ENCODE measurements around the gene ANO2. TPM values are rescaled to one million over a fixed set of nuclear protein-coding genes. Genes with fewer than 3 reads are reported as not detected.
A peak's percentile ranks its signal among the peaks of the same experiment; 100 is the strongest.

ANO2 gene
- total and polyA plus RNA-seq, 2 experiments from 2014 or later, result 2.3 to 4.6 TPM

DNA sequence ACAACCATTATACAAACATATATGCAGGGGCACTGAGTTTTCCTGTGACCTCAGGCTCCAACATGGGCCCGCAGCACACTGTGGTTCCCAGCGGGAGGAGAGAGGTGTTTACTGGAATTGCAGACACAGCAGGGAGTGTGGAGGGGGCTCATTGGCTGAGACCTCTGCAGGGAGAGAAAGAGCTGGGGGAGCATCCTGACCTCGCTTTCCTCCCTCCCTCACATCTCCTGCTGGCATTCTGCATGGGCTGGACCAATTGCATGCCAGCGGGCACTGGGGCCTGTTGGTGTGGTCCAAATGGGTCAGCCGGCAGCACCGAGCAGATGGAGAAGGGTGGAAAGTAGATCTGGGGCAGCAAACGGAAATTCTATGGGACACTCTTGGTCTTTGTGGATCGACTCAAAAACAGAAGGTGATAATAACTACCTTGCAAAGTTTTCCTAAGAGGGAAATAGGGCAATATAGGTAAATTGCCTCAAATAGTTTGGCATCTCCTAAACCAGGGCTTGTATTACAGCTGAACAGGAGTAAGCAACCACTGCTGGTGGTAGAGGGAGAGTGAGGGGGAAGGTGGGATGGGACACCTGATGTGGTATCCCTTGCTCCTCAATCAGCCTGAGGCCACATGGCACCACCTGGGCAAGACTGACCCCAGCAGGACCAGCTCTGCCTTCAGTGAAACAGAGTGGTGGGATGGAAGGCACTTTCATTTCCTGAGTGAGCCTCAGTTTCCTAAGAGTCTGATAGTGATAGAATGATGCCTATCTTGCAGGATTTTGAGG is 426.3 kb downstream of the ANO2 start (continued):
- TF ChIP-seq, protein P1, sequence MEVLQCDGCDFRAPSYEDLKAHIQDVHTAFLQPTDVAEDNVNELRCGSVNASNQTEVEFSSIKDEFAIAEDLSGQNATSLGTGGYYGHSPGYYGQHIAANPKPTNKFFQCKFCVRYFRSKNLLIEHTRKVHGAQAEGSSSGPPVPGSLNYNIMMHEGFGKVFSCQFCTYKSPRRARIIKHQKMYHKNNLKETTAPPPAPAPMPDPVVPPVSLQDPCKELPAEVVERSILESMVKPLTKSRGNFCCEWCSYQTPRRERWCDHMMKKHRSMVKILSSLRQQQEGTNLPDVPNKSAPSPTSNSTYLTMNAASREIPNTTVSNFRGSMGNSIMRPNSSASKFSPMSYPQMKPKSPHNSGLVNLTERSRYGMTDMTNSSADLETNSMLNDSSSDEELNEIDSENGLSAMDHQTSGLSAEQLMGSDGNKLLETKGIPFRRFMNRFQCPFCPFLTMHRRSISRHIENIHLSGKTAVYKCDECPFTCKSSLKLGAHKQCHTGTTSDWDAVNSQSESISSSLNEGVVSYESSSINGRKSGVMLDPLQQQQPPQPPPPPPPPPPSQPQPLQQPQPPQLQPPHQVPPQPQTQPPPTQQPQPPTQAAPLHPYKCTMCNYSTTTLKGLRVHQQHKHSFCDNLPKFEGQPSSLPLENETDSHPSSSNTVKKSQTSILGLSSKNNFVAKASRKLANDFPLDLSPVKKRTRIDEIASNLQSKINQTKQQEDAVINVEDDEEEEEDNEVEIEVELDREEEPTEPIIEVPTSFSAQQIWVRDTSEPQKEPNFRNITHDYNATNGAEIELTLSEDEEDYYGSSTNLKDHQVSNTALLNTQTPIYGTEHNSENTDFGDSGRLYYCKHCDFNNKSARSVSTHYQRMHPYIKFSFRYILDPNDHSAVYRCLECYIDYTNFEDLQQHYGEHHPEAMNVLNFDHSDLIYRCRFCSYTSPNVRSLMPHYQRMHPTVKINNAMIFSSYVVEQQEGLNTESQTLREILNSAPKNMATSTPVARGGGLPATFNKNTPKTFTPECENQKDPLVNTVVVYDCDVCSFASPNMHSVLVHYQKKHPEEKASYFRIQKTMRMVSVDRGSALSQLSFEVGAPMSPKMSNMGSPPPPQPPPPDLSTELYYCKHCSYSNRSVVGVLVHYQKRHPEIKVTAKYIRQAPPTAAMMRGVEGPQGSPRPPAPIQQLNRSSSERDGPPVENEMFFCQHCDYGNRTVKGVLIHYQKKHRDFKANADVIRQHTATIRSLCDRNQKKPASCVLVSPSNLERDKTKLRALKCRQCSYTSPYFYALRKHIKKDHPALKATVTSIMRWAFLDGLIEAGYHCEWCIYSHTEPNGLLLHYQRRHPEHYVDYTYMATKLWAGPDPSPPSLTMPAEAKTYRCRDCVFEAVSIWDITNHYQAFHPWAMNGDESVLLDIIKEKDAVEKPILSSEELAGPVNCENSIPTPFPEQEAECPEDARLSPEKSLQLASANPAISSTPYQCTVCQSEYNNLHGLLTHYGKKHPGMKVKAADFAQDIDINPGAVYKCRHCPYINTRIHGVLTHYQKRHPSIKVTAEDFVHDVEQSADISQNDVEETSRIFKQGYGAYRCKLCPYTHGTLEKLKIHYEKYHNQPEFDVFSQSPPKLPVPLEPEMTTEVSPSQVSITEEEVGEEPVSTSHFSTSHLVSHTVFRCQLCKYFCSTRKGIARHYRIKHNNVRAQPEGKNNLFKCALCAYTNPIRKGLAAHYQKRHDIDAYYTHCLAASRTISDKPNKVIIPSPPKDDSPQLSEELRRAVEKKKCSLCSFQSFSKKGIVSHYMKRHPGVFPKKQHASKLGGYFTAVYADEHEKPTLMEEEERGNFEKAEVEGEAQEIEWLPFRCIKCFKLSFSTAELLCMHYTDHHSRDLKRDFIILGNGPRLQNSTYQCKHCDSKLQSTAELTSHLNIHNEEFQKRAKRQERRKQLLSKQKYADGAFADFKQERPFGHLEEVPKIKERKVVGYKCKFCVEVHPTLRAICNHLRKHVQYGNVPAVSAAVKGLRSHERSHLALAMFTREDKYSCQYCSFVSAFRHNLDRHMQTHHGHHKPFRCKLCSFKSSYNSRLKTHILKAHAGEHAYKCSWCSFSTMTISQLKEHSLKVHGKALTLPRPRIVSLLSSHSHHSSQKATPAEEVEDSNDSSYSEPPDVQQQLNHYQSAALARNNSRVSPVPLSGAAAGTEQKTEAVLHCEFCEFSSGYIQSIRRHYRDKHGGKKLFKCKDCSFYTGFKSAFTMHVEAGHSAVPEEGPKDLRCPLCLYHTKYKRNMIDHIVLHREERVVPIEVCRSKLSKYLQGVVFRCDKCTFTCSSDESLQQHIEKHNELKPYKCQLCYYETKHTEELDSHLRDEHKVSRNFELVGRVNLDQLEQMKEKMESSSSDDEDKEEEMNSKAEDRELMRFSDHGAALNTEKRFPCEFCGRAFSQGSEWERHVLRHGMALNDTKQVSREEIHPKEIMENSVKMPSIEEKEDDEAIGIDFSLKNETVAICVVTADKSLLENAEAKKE (CRISPR knock-in tag; IDR thresholded peaks at IDR 0.05), result no peak
- no peak for TF ChIP-seq CREB1 (CRISPR knock-in tag; IDR thresholded peaks at IDR 0.05; ENCODE audit: low read depth)
- TF ChIP-seq EZH2phosphoT487 (IDR thresholded peaks at IDR 0.05; ENCODE audit: unreplicated experiment), result no peak

- DNase-seq (ENCODE audit: low spot score), result peak; percentile 25
- H3K27me3 Mint-ChIP-seq (ENCODE audit: insufficient read depth, low read depth, poor library complexity), result no peaks in the 10 kb centered on the region
- no peak overlapping the region for H3K4me2 ChIP-seq
Observed at GRCh38 chr12:5516371-5517241, 428.5 kb downstream of the ANO2 start.

More at GRCh38 chr12:5516371-5517241, 428.5 kb downstream of the ANO2 start:
- Histone ChIP-seq H3F3A (replicated peaks; ENCODE audit: low read depth) (no peaks in the 10 kb centered on the region), H3K4me1 (ENCODE audit: insufficient read depth) (peaks cover 11% of the 10 kb centered on the region; the same call in 1 of the 2 replicates), H3K36me3 (ENCODE audit: insufficient read depth) (no peaks in the 10 kb centered on the region), H3K79me2 (replicated peaks; ENCODE audit: insufficient read depth) (no peaks in the 10 kb centered on the region), H4K20me1 (replicated peaks; ENCODE audit: insufficient read depth) (no peaks in the 10 kb centered on the region), H2AFZ (peak overlapping the region; percentile 81), H3K27ac (ENCODE audit: low read depth) (no peak overlapping the region), H3K4me3 (no peak overlapping the region), H3K9me2 (ENCODE audit: insufficient read depth) (no peaks in the 10 kb centered on the region), H3K27me3 (ENCODE audit: insufficient read depth) (no peaks in the 10 kb centered on the region)
- no peak overlapping the region for H3K4me3 Mint-ChIP-seq
- no peaks in the 10 kb centered on the region for H3K9me3 Mint-ChIP-seq
- H3K27ac Mint-ChIP-seq, result no peak overlapping the region
- peaks cover 27% of the 10 kb centered on the region for H3K4me1 Mint-ChIP-seq
- TF ChIP-seq JUNB (IDR thresholded peaks at IDR 0.05; ENCODE audit: unreplicated experiment), result no peak
- TF ChIP-seq EZH2 (IDR thresholded peaks at IDR 0.05; ENCODE audit: low read depth, unreplicated experiment), result no peak
- TF ChIP-seq, protein P1 (CRISPR knock-in tag; IDR thresholded peaks at IDR 0.05), result no peak
- TF ChIP-seq POLR2AphosphoS5 (IDR thresholded peaks at IDR 0.05; ENCODE audit: low read depth), result no peak
- peak; percentile 70 for ATAC-seq
- H3K36me3 Mint-ChIP-seq (ENCODE audit: low read depth), result no peaks in the 10 kb centered on the region

Measured in GM23338 (cell line).